GM12878 (cell line): ENCODE data around the gene NCLN. TPM values are rescaled to one million over a fixed set of nuclear protein-coding genes. Genes with fewer than 3 reads are reported as not detected.
"Not testable (repeated sequence)": the region's sequence is repeated elsewhere in the genome, so short reads cannot be mapped to it uniquely, and the experiment has no call there.

Experiments used
- ATAC-seq: fragments of 200-7000 bp; cut with Tn5 transposase; 3 replicates; pipeline ENCODE4 v1.9.1; 2020; ENCODE audit warnings: mild to moderate bottlenecking, moderate library complexity
- BruUV-seq: library from RNA; stranded (reverse); fragments of 400-500 nt; replicated peaks from 2 replicates; lab custom pipeline; 2021; lab: Mats Ljungman, UMichigan
- CTCF ChIA-PET: fragments of 300-600 bp; sonication (Branson Sonifier 250); formaldehyde crosslinking; extraction: SDS; loops from one replicate; lab custom pipeline; 2021; ENCODE audit warnings: inconsistent platforms; lab: Yijun Ruan, JAX
- POLR2A ChIA-PET: fragments of 350-600 bp; formaldehyde crosslinking; extraction: SDS; loops from one replicate; lab custom pipeline; 2021; ENCODE audit warnings: inconsistent platforms; lab: Charles Lee
- RAD21 ChIA-PET: fragments of 300-600 bp; sonication (Branson Sonifier 250); formaldehyde crosslinking; loops from one replicate; lab custom pipeline; 2023; ENCODE audit warnings: antibody characterized with exemption; ENCODE audit not compliant: unreplicated experiment; lab: Charles Lee
- SMC1A ChIA-PET: fragments of 300-600 bp; sonication (Branson Sonifier 250); formaldehyde crosslinking; loops from one replicate; lab custom pipeline; 2023; ENCODE audit not compliant: unreplicated experiment, uncharacterized antibody; lab: Charles Lee
- DNase-seq: peaks from one replicate; pipeline ENCODE4 v3.0.0-alpha.2; 2011; ENCODE audit warnings: low read depth, low spot score
- FAIRE-seq: peaks from 3 replicates; lab custom pipeline; 2011; peaks lifted over from hg19 to GRCh38; lab: Jason Lieb, UNC
- H2AFZ ChIP-seq: 2 replicates; pipeline ENCODE4 v1.6.0; 2011; ENCODE audit warnings: low read depth, low read length, control low read depth; ENCODE audit not compliant: control insufficient read depth
- H3K27ac ChIP-seq: 2 replicates; pipeline ENCODE4 v1.5.1; 2011; ENCODE audit warnings: control low read depth; ENCODE audit not compliant: control insufficient read depth, insufficient read depth
- H3K27me3 ChIP-seq, 2 experiments: replicated peaks in 1 of 2; 2 replicates each; pipeline versions ENCODE4 v1.6.0 to v1.6.1; 2011; ENCODE audit warnings: low read length in 1 of 2; ENCODE audit not compliant: control insufficient read depth in 2 of 2, insufficient read depth in 2 of 2
- H3K36me3 ChIP-seq, 2 experiments: 2 replicates each; pipeline ENCODE4 v1.5.1; 2011; ENCODE audit warnings: low read length in 1 of 2; ENCODE audit not compliant: control insufficient read depth in 2 of 2, insufficient read depth in 2 of 2
- H3K4me1 ChIP-seq: 2 replicates; pipeline ENCODE4 v1.6.1; 2011; ENCODE audit warnings: mild to moderate bottlenecking, low read length, moderate library complexity, mixed read lengths; ENCODE audit not compliant: control insufficient read depth, insufficient read depth
- H3K4me2 ChIP-seq: 2 replicates; pipeline ENCODE4 v1.6.0; 2011; ENCODE audit warnings: control low read depth; ENCODE audit not compliant: control insufficient read depth, insufficient read depth
- H3K4me3 ChIP-seq: fragments of 200-600 bp; sonication (generic); 2 replicates; pipeline ENCODE4 v1.5.1; 2016
- H3K79me2 ChIP-seq: 2 replicates; pipeline ENCODE4 v1.6.0; 2011; ENCODE audit warnings: low read length; ENCODE audit not compliant: control insufficient read depth, insufficient read depth
- H3K9ac ChIP-seq: 2 replicates; pipeline ENCODE4 v1.8.0; 2011; ENCODE audit warnings: low read length, control low read depth, mixed read lengths; ENCODE audit not compliant: control insufficient read depth, insufficient read depth
- H3K9me3 ChIP-seq: replicated peaks from 3 replicates; pipeline ENCODE4 v1.5.1; 2011; ENCODE audit warnings: mild to moderate bottlenecking, low read length; ENCODE audit not compliant: control insufficient read depth, insufficient read depth
- H4K20me1 ChIP-seq: 2 replicates; pipeline ENCODE4 v1.6.0; 2011; ENCODE audit not compliant: control insufficient read depth, insufficient read depth
- FOXK2 ChIP-seq: fragments of 450-650 bp; IDR thresholded peaks from 2 replicates; pipeline ENCODE4 v1.6.1; 2017; ENCODE audit warnings: mild to moderate bottlenecking, moderate library complexity
- IKZF1 ChIP-seq: fragments of 450-650 bp; conservative IDR thresholded peaks from 2 replicates; pipeline ENCODE4 v1.6.1; 2017; ENCODE audit warnings: antibody characterized with exemption, mild to moderate bottlenecking
- IRF5 ChIP-seq: fragments of 450-650 bp; IDR thresholded peaks from 2 replicates; pipeline ENCODE4 v1.6.1; 2017; ENCODE audit warnings: borderline replicate concordance
- MAX ChIP-seq: IDR thresholded peaks from 2 replicates; pipeline ENCODE4 v1.6.1; 2012; ENCODE audit warnings: low read depth, low read length, improper control_type of control experiment
- MEF2B ChIP-seq: fragments of 450-650 bp; IDR thresholded peaks from 2 replicates; pipeline ENCODE4 v1.6.1; 2018; ENCODE audit warnings: mild to moderate bottlenecking, moderate library complexity; ENCODE audit not compliant: partially characterized antibody, poor library complexity, severe bottlenecking
- MXI1 ChIP-seq: fragments of 150-350 bp; IDR thresholded peaks from 2 replicates; pipeline ENCODE4 v1.6.1; 2011; ENCODE audit warnings: low read depth, mild to moderate bottlenecking, inconsistent platforms, low read length, improper control_type of control experiment
- PAX8 ChIP-seq: fragments of 450-650 bp; IDR thresholded peaks from 2 replicates; pipeline ENCODE4 v1.6.1; 2017; ENCODE audit warnings: mild to moderate bottlenecking, moderate library complexity
- PBX3 ChIP-seq: IDR thresholded peaks from 2 replicates; pipeline ENCODE4 v1.6.1; 2011; ENCODE audit warnings: mild to moderate bottlenecking, low read depth, low read length, moderate library complexity; ENCODE audit not compliant: insufficient replicate concordance
- RCOR1 ChIP-seq: conservative IDR thresholded peaks from 2 replicates; pipeline ENCODE4 v1.6.1; 2012; ENCODE audit warnings: low read depth, low read length, improper control_type of control experiment
- RFX5 ChIP-seq: IDR thresholded peaks from 2 replicates; pipeline ENCODE4 v1.6.1; 2011; ENCODE audit warnings: low read depth, low read length, improper control_type of control experiment
- SMARCA5 ChIP-seq: fragments of 450-650 bp; IDR thresholded peaks from 2 replicates; pipeline ENCODE4 v1.6.1; 2017; ENCODE audit warnings: mild to moderate bottlenecking
- SREBF2 ChIP-seq: IDR thresholded peaks from 2 replicates; pipeline ENCODE4 v1.6.1; 2012; ENCODE audit warnings: mild to moderate bottlenecking, low read length
- TARDBP ChIP-seq: IDR thresholded peaks from 2 replicates; pipeline ENCODE4 v1.6.1; 2016; ENCODE audit warnings: borderline replicate concordance
- USF1 ChIP-seq: IDR thresholded peaks from 2 replicates; pipeline ENCODE4 v1.6.1; 2011; ENCODE audit warnings: borderline replicate concordance, low read depth, mild to moderate bottlenecking, moderate library complexity, mixed read lengths, low read length; ENCODE audit not compliant: insufficient read depth; ENCODE audit errors: extremely low read length
- ZNF207 ChIP-seq: fragments of 450-650 bp; IDR thresholded peaks from 2 replicates; pipeline ENCODE4 v1.6.1; 2014; ENCODE audit warnings: antibody characterized with exemption, mild to moderate bottlenecking, borderline replicate concordance
- ZNF217 ChIP-seq: fragments of 450-650 bp; IDR thresholded peaks from 2 replicates; pipeline ENCODE4 v1.6.1; 2017; ENCODE audit warnings: antibody characterized with exemption, mild to moderate bottlenecking
- ZNF622 ChIP-seq: fragments of 450-650 bp; IDR thresholded peaks from 2 replicates; pipeline ENCODE4 v1.6.1; 2017; ENCODE audit warnings: mild to moderate bottlenecking, inconsistent platforms
- WGBS: methylation state at CpG from one replicate; pipeline ENCODE4 v1.1.6; 2016; ENCODE audit warnings: low lambda C conversion rate; ENCODE audit not compliant: insufficient replicate concordance, insufficient coverage; ENCODE audit errors: missing lambda C conversion rate; 5-methylcytosine and 5-hydroxymethylcytosine counted together
- in situ Hi-C: fragments of 300-500 bp; cut with MboI; formaldehyde crosslinking; loops from 9 replicates; pipeline ENCODE4 v1.14.3; 2018; ENCODE audit warnings: mixed read lengths
- intact Hi-C: fragments of 100-400 bp; cut with micrococcal nuclease; formaldehyde crosslinking; loops from one replicate; pipeline ENCODE4 v1.14.2; 2022; ENCODE audit not compliant: unreplicated experiment
- polyA plus RNA-seq, 11 experiments: library from polyadenylated mRNA; depleted of rRNA in 4 of 11; unstranded in 6 of 11; stranded (reverse) in 5 of 11; fragments of >200 nt; fragmentation: Nextera tagmentation in 4 of 11; fragmentation: Illumina TruSeq in 1 of 11; extraction: Ambion mirVana in 4 of 11; extraction: Trizol in 1 of 11; gene quantifications; 1 replicate in 1 of 11; 2 replicates in 10 of 11; pipeline versions ENCODE4 v1.2.1 to v1.2.3, GENCODE V29; 2011 to 2016; ENCODE audit warnings: inconsistent platforms in 2 of 11, missing spikeins in 2 of 11, low read depth in 1 of 11
- total RNA-seq, 4 experiments: library from RNA; depleted of rRNA in 3 of 4; stranded (reverse); fragments of >200 nt in 3 of 4; fragmentation: Illumina TruSeq in 1 of 4; extraction: Trizol in 1 of 4; gene quantifications; 2 replicates each; pipeline versions ENCODE4 v1.2.1 to v1.2.3, GENCODE V29; 2013 to 2021

NCLN gene
- total and polyA plus RNA-seq, 10 of the 15 experiments (the other 5 are each of a cell fraction or from before 2014, with no cell fraction given): 2.2 to 79.1 (median 36.0) TPM

GRCh38 chr19:3202346-3202745 is 16.6 kb downstream of the NCLN start:
- in situ Hi-C loops (no loop called here), intact Hi-C loops (no loop called here)
- ChIA-PET RAD21 (no interaction called here), SMC1A (no interaction called here), POLR2A (no interaction called here), CTCF (no interaction called here)
- Histone ChIP-seq H2AFZ (no peak overlapping the region), H4K20me1 (no peaks in the 10 kb centered on the region), H3K27me3 (no peaks in the 10 kb centered on the region), H3K4me2 (no peak overlapping the region), H3K9ac (no peak overlapping the region), H3K36me3 (peaks cover 0 to 11% of the 10 kb centered on the region in 2 experiments; a peak in 2 of 4 replicates), H3K27ac (no peak overlapping the region), H3K4me3 (no peak overlapping the region), H3K4me1 (no peaks in the 10 kb centered on the region), H3K79me2 (no peaks in the 10 kb centered on the region), H3K9me3 (no peaks in the 10 kb centered on the region)
- FAIRE-seq (no peak), ATAC-seq (no peak), DNase-seq (no peak)
- 55% methylated on average over 12 of the region's 12 CpGs for WGBS
- TF ChIP-seq TARDBP (no peak), FOXK2 (no peak), ZNF622 (no peak), ZNF207 (no peak), IRF5 (no peak), PBX3 (no peak), ZNF217 (no peak), SREBF2 (no peak), USF1 (no peak), MXI1 (no peak), IKZF1 (no peak), SMARCA5 (no peak), MAX (no peak), RFX5 (no peak), MEF2B (no peak), PAX8 (no peak), RCOR1 (no peak)
- BruUV-seq: no TSS peak

GRCh38 chr19:3202895-3203294 is 17.2 kb downstream of the NCLN start:
- H3K9ac ChIP-seq, H3K9me3 ChIP-seq, H3K4me2 ChIP-seq, POLR2A ChIA-PET, H2AFZ ChIP-seq, FAIRE-seq, SMC1A ChIA-PET, RAD21 ChIA-PET, H3K79me2 ChIP-seq, H4K20me1 ChIP-seq, ATAC-seq, BruUV-seq, H3K4me1 ChIP-seq, intact Hi-C loops, DNase-seq, in situ Hi-C loops, H3K27ac ChIP-seq, H3K4me3 ChIP-seq, H3K27me3 ChIP-seq: not testable (repeated sequence)
- peaks cover 0 to 15% of the 10 kb centered on the region in 2 experiments; a peak in 2 of 4 replicates for H3K36me3 ChIP-seq
- WGBS: 92% methylated on average over 7 of the region's 7 CpGs
- CTCF ChIA-PET: interaction anchor here (0.6 kb wide), 1 partner anchor 15 kb away, joined by 3 read pairs; no protein-coding TSS in a partner anchor
